G401.6 (cell line): ENCODE measurements around the gene LCE1D.

Experiments used
- FAIRE-seq: peaks from 2 replicates; lab custom pipeline; 2012; peaks lifted over from hg19 to GRCh38; lab: Jason Lieb, UNC

The LCE1D gene

GRCh38 chr1:152817309-152817708, 20.8 kb downstream of the LCE1D start:
- FAIRE-seq = no peak

GRCh38 chr1:152823294-152823693, 26.8 kb downstream of the LCE1D start:
- no peak for FAIRE-seq

GRCh38 chr1:152824964-152825363, 28.4 kb downstream of the LCE1D start:
- FAIRE-seq = no peak

- no peak for FAIRE-seq
Observed at GRCh38 chr1:152827173-152827572, 30.7 kb downstream of the LCE1D start, which contains the start of gene LCE1A. TSS of gene LCE1A (plus strand) at chr1:152827473. CDS start at chr1:152827473, 0 bp downstream.

- no peak for FAIRE-seq
Observed at GRCh38 chr1:152836870-152837269, 40.3 kb downstream of the LCE1D start.

- no peak for FAIRE-seq
Observed at GRCh38 chr1:152842556-152842955, 46.0 kb downstream of the LCE1D start, which contains the start of gene LCE6A. TSS of gene LCE6A (plus strand) at chr1:152842856. CDS start at chr1:152843521, 665 bp downstream.
